Stimulated activated CD8-positive, alpha-beta memory T cell treated with anti-CD3 and anti-CD28 coated beads, Interleukin-2, amount 100 ng/mL, for 1 hour (primary cell): ENCODE results near the gene ULK4.
A peak's percentile ranks its signal among the peaks of the same experiment; 100 is the strongest.

Source experiments
- DNase-seq, 2 donors: peaks; one replicate each; pipeline ENCODE4 v3.0.0-alpha.2; 2020; ENCODE audit warnings: low read depth in 2 of 2

Gene ULK4

GRCh38 chr3:41224120-41224806 is 737.6 kb downstream of the ULK4 start:
- DNase-seq = no peak

GRCh38 chr3:41223691-41224090 is 738.2 kb downstream of the ULK4 start:
- no peak for DNase-seq

GRCh38 chr3:41223078-41223477 is 738.8 kb downstream of the ULK4 start:
- no peak for DNase-seq

- no peak for DNase-seq
Observed at GRCh38 chr3:41222501-41222900, 739.4 kb downstream of the ULK4 start.

GRCh38 chr3:41222012-41222411 is 739.9 kb downstream of the ULK4 start:
- no peak for DNase-seq

GRCh38 chr3:41220906-41221677 is 740.8 kb downstream of the ULK4 start:
- no peak for DNase-seq

- no peak for DNase-seq
Observed at GRCh38 chr3:41219424-41219823, 742.5 kb downstream of the ULK4 start.

GRCh38 chr3:41216993-41217392 is 744.9 kb downstream of the ULK4 start:
- DNase-seq = no peak

- no peak for DNase-seq
Observed at GRCh38 chr3:41216422-41216821, 745.5 kb downstream of the ULK4 start.

- no peak for DNase-seq
Observed at GRCh38 chr3:41213588-41213987, 748.3 kb downstream of the ULK4 start.

GRCh38 chr3:41212088-41212487 is 749.8 kb downstream of the ULK4 start:
- DNase-seq = no peak

GRCh38 chr3:41210966-41211365 is 750.9 kb downstream of the ULK4 start:
- no peak for DNase-seq

- DNase-seq = no peak
Observed at GRCh38 chr3:41209646-41210045, 752.3 kb downstream of the ULK4 start.

GRCh38 chr3:41208507-41209220 is 753.2 kb downstream of the ULK4 start:
- DNase-seq = no peak

GRCh38 chr3:41207355-41207754 is 754.5 kb downstream of the ULK4 start:
- DNase-seq = no peak

GRCh38 chr3:41205591-41205990 is 756.3 kb downstream of the ULK4 start:
- DNase-seq = no peak

- no peak for DNase-seq
Observed at GRCh38 chr3:41204369-41204768, 757.5 kb downstream of the ULK4 start.

GRCh38 chr3:41202834-41203345 is 759.0 kb downstream of the ULK4 start:
- DNase-seq = no peak

GRCh38 chr3:41202075-41202833 is 759.6 kb downstream of the ULK4 start:
- no peak for DNase-seq

- DNase-seq = no peak
Observed at GRCh38 chr3:41200669-41201021, 761.3 kb downstream of the ULK4 start.

GRCh38 chr3:41199866-41200668 is 761.8 kb downstream of the ULK4 start:
- DNase-seq = peak in 1 of 2 donors; percentile 24
